ENCODE data around the gene ZNF580. TPM values are rescaled to one million over a fixed set of nuclear protein-coding genes. Genes with fewer than 3 reads are reported as not detected.

The ZNF580 gene
- total RNA-seq, 1 experiment from 2014 or later: 22.8 TPM

GRCh38 chr19:55656988-55657747 is 16.4 kb downstream of the ZNF580 start:
- no peak overlapping the region for H3K14ac ChIP-seq (ENCODE audit: insufficient read depth, low read length)
- H3K9ac ChIP-seq (ENCODE audit: extremely low read depth, insufficient read length, low read length): peak overlapping the region; percentile 63
- no peak overlapping the region for H2AFZ ChIP-seq (ENCODE audit: low read length)
- H4K20me1 ChIP-seq (ENCODE audit: control insufficient read depth, insufficient read depth, insufficient read length): peaks cover 4% of the 10 kb centered on the region
- DNase-seq: no peak
- Mint-ChIP-seq H3K9me3 (peaks cover 0 to 3% of the 10 kb centered on the region in 2 experiments; a peak in 2 of 5 replicates), H3K36me3 (ENCODE audit: insufficient read depth in 1 of 3, low read depth in 3 of 3) (peaks cover 28 to 60% (median 43%) of the 10 kb centered on the region in 3 experiments), H3K4me3 (peak overlapping the region; percentile 93 to 94), H3K4me1 (peaks cover 25 to 31% of the 10 kb centered on the region in 2 experiments), H3K27me3 (ENCODE audit: low read depth) (no peaks in the 10 kb centered on the region; the same call in 1 of the 2 replicates), H3K27ac (peak overlapping the region; percentile 3 to 76 (median 15); a peak in 5 of 7 replicates)
- no peaks in the 10 kb centered on the region for H3K79me1 ChIP-seq (ENCODE audit: insufficient read depth, low read depth, low read length, poor library complexity, severe bottlenecking)
- H3K27ac ChIP-seq (ENCODE audit: insufficient read length, low read depth, low read length): no peak overlapping the region
- no peak overlapping the region for H2BK20ac ChIP-seq (ENCODE audit: low read depth, low read length, poor library complexity, severe bottlenecking)
- H4K5ac ChIP-seq (ENCODE audit: insufficient read length, low read depth, low read length): no peak overlapping the region
- no peak overlapping the region for H3K4ac ChIP-seq (ENCODE audit: low read depth, low read length)
- H2BK5ac ChIP-seq (ENCODE audit: insufficient read length, low read length): no peak overlapping the region
- peaks cover 45% of the 10 kb centered on the region for H3K79me2 ChIP-seq (ENCODE audit: insufficient read depth, low read length)
- WGBS (ENCODE audit: extremely low coverage, insufficient read length, low lambda C conversion rate): no CpG with 5 or more reads among the region's 18 CpGs
- no peak overlapping the region for H3K18ac ChIP-seq (ENCODE audit: insufficient read length, low read depth, low read length)
- H3T11ph ChIP-seq (ENCODE audit: low read length): no peak overlapping the region
- no peaks in the 10 kb centered on the region for H3K9me3 ChIP-seq (ENCODE audit: control insufficient read depth, low read depth, low read length)
- no peak overlapping the region for H3K23ac ChIP-seq (ENCODE audit: insufficient read length, low read depth, low read length)
- H2BK15ac ChIP-seq (ENCODE audit: low read depth, low read length): no peak overlapping the region
- H2AK5ac ChIP-seq (ENCODE audit: insufficient read length, low read length): no peak overlapping the region
- no peak overlapping the region for H2BK12ac ChIP-seq (ENCODE audit: insufficient read length, low read depth, low read length)
- H3K4me1 ChIP-seq (ENCODE audit: insufficient read depth, low read length): peaks cover 7% of the 10 kb centered on the region; the same call in 1 of the 2 replicates
- no peak overlapping the region for H2BK120ac ChIP-seq (ENCODE audit: low read depth, low read length, poor library complexity, severe bottlenecking)
- peaks cover 22% of the 10 kb centered on the region for H3K23me2 ChIP-seq (ENCODE audit: insufficient read length, low read depth, low read length, poor library complexity, severe bottlenecking)
- H4K91ac ChIP-seq (ENCODE audit: insufficient read length, low read depth, low read length): no peak overlapping the region
- no peak overlapping the region for H3K56ac ChIP-seq (ENCODE audit: insufficient read length, low read depth, low read length)
- no peaks in the 10 kb centered on the region for H3K27me3 ChIP-seq (ENCODE audit: insufficient read depth, low read length)
- no peak for TF ChIP-seq CTCF (conservative IDR thresholded peaks at IDR 0.05)
- peak overlapping the region; percentile 98 for H3K4me2 ChIP-seq (ENCODE audit: insufficient read depth, insufficient read length, low read length)
- H4K8ac ChIP-seq (replicated peaks; ENCODE audit: insufficient read length, low read depth, low read length): no peak overlapping the region
